GM12878 (cell line): Measurements from ENCODE around the gene EXOC4. TPM values are rescaled to one million over a fixed set of nuclear protein-coding genes. Genes with fewer than 3 reads are reported as not detected.

Experiments
- ATAC-seq: fragments of 200-7000 bp; cut with Tn5 transposase; 3 replicates; pipeline ENCODE4 v1.9.1; 2020; ENCODE audit warnings: mild to moderate bottlenecking, moderate library complexity
- BruUV-seq: library from RNA; stranded (reverse); fragments of 400-500 nt; replicated peaks from 2 replicates; lab custom pipeline; 2021; lab: Mats Ljungman, UMichigan
- CTCF ChIA-PET: fragments of 300-600 bp; sonication (Branson Sonifier 250); formaldehyde crosslinking; extraction: SDS; loops from one replicate; lab custom pipeline; 2021; ENCODE audit warnings: inconsistent platforms; lab: Yijun Ruan, JAX
- POLR2A ChIA-PET: fragments of 350-600 bp; formaldehyde crosslinking; extraction: SDS; loops from one replicate; lab custom pipeline; 2021; ENCODE audit warnings: inconsistent platforms; lab: Charles Lee
- RAD21 ChIA-PET: fragments of 300-600 bp; sonication (Branson Sonifier 250); formaldehyde crosslinking; loops from one replicate; lab custom pipeline; 2023; ENCODE audit warnings: antibody characterized with exemption; ENCODE audit not compliant: unreplicated experiment; lab: Charles Lee
- SMC1A ChIA-PET: fragments of 300-600 bp; sonication (Branson Sonifier 250); formaldehyde crosslinking; loops from one replicate; lab custom pipeline; 2023; ENCODE audit not compliant: unreplicated experiment, uncharacterized antibody; lab: Charles Lee
- DNase-seq: peaks from one replicate; pipeline ENCODE4 v3.0.0-alpha.2; 2011; ENCODE audit warnings: low read depth, low spot score
- FAIRE-seq: peaks from 3 replicates; lab custom pipeline; 2011; peaks lifted over from hg19 to GRCh38; lab: Jason Lieb, UNC
- H2AFZ ChIP-seq: 2 replicates; pipeline ENCODE4 v1.6.0; 2011; ENCODE audit warnings: low read depth, low read length, control low read depth; ENCODE audit not compliant: control insufficient read depth
- H3K27ac ChIP-seq: 2 replicates; pipeline ENCODE4 v1.5.1; 2011; ENCODE audit warnings: control low read depth; ENCODE audit not compliant: control insufficient read depth, insufficient read depth
- H3K27me3 ChIP-seq, 2 experiments: replicated peaks in 1 of 2; 2 replicates each; pipeline versions ENCODE4 v1.6.0 to v1.6.1; 2011; ENCODE audit warnings: low read length in 1 of 2; ENCODE audit not compliant: control insufficient read depth in 2 of 2, insufficient read depth in 2 of 2
- H3K36me3 ChIP-seq, 2 experiments: 2 replicates each; pipeline ENCODE4 v1.5.1; 2011; ENCODE audit warnings: low read length in 1 of 2; ENCODE audit not compliant: control insufficient read depth in 2 of 2, insufficient read depth in 2 of 2
- H3K4me1 ChIP-seq: 2 replicates; pipeline ENCODE4 v1.6.1; 2011; ENCODE audit warnings: mild to moderate bottlenecking, low read length, moderate library complexity, mixed read lengths; ENCODE audit not compliant: control insufficient read depth, insufficient read depth
- H3K4me2 ChIP-seq: 2 replicates; pipeline ENCODE4 v1.6.0; 2011; ENCODE audit warnings: control low read depth; ENCODE audit not compliant: control insufficient read depth, insufficient read depth
- H3K4me3 ChIP-seq: fragments of 200-600 bp; sonication (generic); 2 replicates; pipeline ENCODE4 v1.5.1; 2016
- H3K79me2 ChIP-seq: 2 replicates; pipeline ENCODE4 v1.6.0; 2011; ENCODE audit warnings: low read length; ENCODE audit not compliant: control insufficient read depth, insufficient read depth
- H3K9ac ChIP-seq: 2 replicates; pipeline ENCODE4 v1.8.0; 2011; ENCODE audit warnings: low read length, control low read depth, mixed read lengths; ENCODE audit not compliant: control insufficient read depth, insufficient read depth
- H3K9me3 ChIP-seq: replicated peaks from 3 replicates; pipeline ENCODE4 v1.5.1; 2011; ENCODE audit warnings: mild to moderate bottlenecking, low read length; ENCODE audit not compliant: control insufficient read depth, insufficient read depth
- H4K20me1 ChIP-seq: 2 replicates; pipeline ENCODE4 v1.6.0; 2011; ENCODE audit not compliant: control insufficient read depth, insufficient read depth
- CBFB ChIP-seq: IDR thresholded peaks from 2 replicates; pipeline ENCODE4 v1.6.1; 2016; ENCODE audit warnings: antibody characterized with exemption, low read depth
- CBX5 ChIP-seq: sonication (generic); IDR thresholded peaks from 2 replicates; pipeline ENCODE4 v1.6.1; 2016; ENCODE audit warnings: low read depth, moderate library complexity, mild to moderate bottlenecking, inconsistent platforms
- ESRRA ChIP-seq: IDR thresholded peaks from 2 replicates; pipeline ENCODE4 v1.6.1; 2012; ENCODE audit warnings: mild to moderate bottlenecking, low read length, improper control_type of control experiment
- FOXK2 ChIP-seq: fragments of 450-650 bp; IDR thresholded peaks from 2 replicates; pipeline ENCODE4 v1.6.1; 2017; ENCODE audit warnings: mild to moderate bottlenecking, moderate library complexity
- IKZF2 ChIP-seq, 2 experiments: fragments of 450-650 bp; IDR thresholded peaks; 2 replicates each; pipeline ENCODE4 v1.6.1; 2017; ENCODE audit warnings: mild to moderate bottlenecking in 2 of 2, moderate library complexity in 2 of 2
- IRF5 ChIP-seq: fragments of 450-650 bp; IDR thresholded peaks from 2 replicates; pipeline ENCODE4 v1.6.1; 2017; ENCODE audit warnings: borderline replicate concordance
- MEF2B ChIP-seq: fragments of 450-650 bp; IDR thresholded peaks from 2 replicates; pipeline ENCODE4 v1.6.1; 2018; ENCODE audit warnings: mild to moderate bottlenecking, moderate library complexity; ENCODE audit not compliant: partially characterized antibody, poor library complexity, severe bottlenecking
- NFIC ChIP-seq: IDR thresholded peaks from 2 replicates; pipeline ENCODE4 v1.6.1; 2012; ENCODE audit warnings: low read depth, mild to moderate bottlenecking, inconsistent platforms, low read length, moderate library complexity
- NFXL1 ChIP-seq: fragments of 450-650 bp; IDR thresholded peaks from 2 replicates; pipeline ENCODE4 v1.6.1; 2017; ENCODE audit warnings: antibody characterized with exemption, mild to moderate bottlenecking, borderline replicate concordance
- RCOR1 ChIP-seq: conservative IDR thresholded peaks from 2 replicates; pipeline ENCODE4 v1.6.1; 2012; ENCODE audit warnings: low read depth, low read length, improper control_type of control experiment
- SMAD1 ChIP-seq: fragments of 450-650 bp; IDR thresholded peaks from 2 replicates; pipeline ENCODE4 v1.6.1; 2018; ENCODE audit warnings: mild to moderate bottlenecking, low read depth; ENCODE audit not compliant: partially characterized antibody
- TBL1XR1 ChIP-seq: IDR thresholded peaks from 2 replicates; pipeline ENCODE4 v1.6.1; 2012; ENCODE audit warnings: low read depth, low read length, improper control_type of control experiment
- TCF3 ChIP-seq: IDR thresholded peaks from 2 replicates; pipeline ENCODE4 v1.6.1; 2012; ENCODE audit warnings: low read depth, mild to moderate bottlenecking, low read length, borderline replicate concordance; ENCODE audit not compliant: insufficient read depth
- ZBTB40 ChIP-seq: fragments of 450-650 bp; IDR thresholded peaks from 2 replicates; pipeline ENCODE4 v1.6.1; 2016; ENCODE audit warnings: mild to moderate bottlenecking, moderate library complexity, borderline replicate concordance
- ZNF24 ChIP-seq: fragments of 450-650 bp; IDR thresholded peaks from 2 replicates; pipeline ENCODE4 v1.6.1; 2017; ENCODE audit warnings: antibody characterized with exemption, mild to moderate bottlenecking
- ZNF274 ChIP-seq: IDR thresholded peaks from one replicate; pipeline ENCODE4 v1.8.0; 2011; ENCODE audit not compliant: insufficient read length, insufficient read depth
- WGBS: methylation state at CpG from one replicate; pipeline ENCODE4 v1.1.6; 2016; ENCODE audit warnings: low lambda C conversion rate; ENCODE audit not compliant: insufficient replicate concordance, insufficient coverage; ENCODE audit errors: missing lambda C conversion rate; 5-methylcytosine and 5-hydroxymethylcytosine counted together
- in situ Hi-C: fragments of 300-500 bp; cut with MboI; formaldehyde crosslinking; loops from 9 replicates; pipeline ENCODE4 v1.14.3; 2018; ENCODE audit warnings: mixed read lengths
- intact Hi-C: fragments of 100-400 bp; cut with micrococcal nuclease; formaldehyde crosslinking; loops from one replicate; pipeline ENCODE4 v1.14.2; 2022; ENCODE audit not compliant: unreplicated experiment
- polyA plus RNA-seq, 11 experiments: library from polyadenylated mRNA; depleted of rRNA in 4 of 11; unstranded in 6 of 11; stranded (reverse) in 5 of 11; fragments of >200 nt; fragmentation: Nextera tagmentation in 4 of 11; fragmentation: Illumina TruSeq in 1 of 11; extraction: Ambion mirVana in 4 of 11; extraction: Trizol in 1 of 11; gene quantifications; 1 replicate in 1 of 11; 2 replicates in 10 of 11; pipeline versions ENCODE4 v1.2.1 to v1.2.3, GENCODE V29; 2011 to 2016; ENCODE audit warnings: inconsistent platforms in 2 of 11, missing spikeins in 2 of 11, low read depth in 1 of 11
- total RNA-seq, 4 experiments: library from RNA; depleted of rRNA in 3 of 4; stranded (reverse); fragments of >200 nt in 3 of 4; fragmentation: Illumina TruSeq in 1 of 4; extraction: Trizol in 1 of 4; gene quantifications; 2 replicates each; pipeline versions ENCODE4 v1.2.1 to v1.2.3, GENCODE V29; 2013 to 2021
- TF ChIP-seq, protein P1 (sequence below): fragments of 450-650 bp; IDR thresholded peaks from 2 replicates; pipeline ENCODE4 v1.6.1; 2017; ENCODE audit warnings: mild to moderate bottlenecking, moderate library complexity

The EXOC4 gene
- total and polyA plus RNA-seq, 10 of the 15 experiments (the other 5 are each of a cell fraction or from before 2014, with no cell fraction given) = 13.2 to 44.5 (median 29.6) TPM

DNA sequence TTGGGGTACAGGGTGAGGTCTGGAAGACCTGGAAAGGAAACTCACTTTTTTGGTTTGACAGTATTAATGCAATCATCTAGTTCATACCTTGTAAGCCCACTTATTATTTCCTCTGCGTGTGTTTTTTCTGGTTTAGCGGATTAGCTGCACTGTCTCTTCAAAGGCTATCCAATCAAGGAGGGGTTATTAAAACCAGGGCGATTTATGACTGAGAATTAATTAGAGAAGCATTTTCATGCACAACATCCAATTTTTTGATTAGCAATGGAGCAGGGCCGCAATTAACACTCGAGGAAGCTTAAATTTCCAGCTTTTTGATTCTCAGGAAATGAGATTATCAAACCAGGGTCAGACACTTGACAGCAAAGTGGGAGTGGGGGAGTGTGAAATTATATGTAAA lies 248.9 kb downstream of the EXOC4 start:
- WGBS = 92% methylated on average over 5 of the region's 5 CpGs
- TF ChIP-seq IKZF2 (IDR thresholded peaks at IDR 0.05) (no peak), CBFB (no peak), ESRRA (no peak), MEF2B (no peak), ZNF274 (no peak), NFIC (no peak), CBX5 (no peak), NFXL1 (no peak), ZBTB40 (no peak), FOXK2 (no peak), RCOR1 (no peak), TBL1XR1 (no peak), IRF5 (no peak), ZNF24 (no peak), SMAD1 (no peak), TCF3 (no peak)
- TF ChIP-seq, protein P1, sequence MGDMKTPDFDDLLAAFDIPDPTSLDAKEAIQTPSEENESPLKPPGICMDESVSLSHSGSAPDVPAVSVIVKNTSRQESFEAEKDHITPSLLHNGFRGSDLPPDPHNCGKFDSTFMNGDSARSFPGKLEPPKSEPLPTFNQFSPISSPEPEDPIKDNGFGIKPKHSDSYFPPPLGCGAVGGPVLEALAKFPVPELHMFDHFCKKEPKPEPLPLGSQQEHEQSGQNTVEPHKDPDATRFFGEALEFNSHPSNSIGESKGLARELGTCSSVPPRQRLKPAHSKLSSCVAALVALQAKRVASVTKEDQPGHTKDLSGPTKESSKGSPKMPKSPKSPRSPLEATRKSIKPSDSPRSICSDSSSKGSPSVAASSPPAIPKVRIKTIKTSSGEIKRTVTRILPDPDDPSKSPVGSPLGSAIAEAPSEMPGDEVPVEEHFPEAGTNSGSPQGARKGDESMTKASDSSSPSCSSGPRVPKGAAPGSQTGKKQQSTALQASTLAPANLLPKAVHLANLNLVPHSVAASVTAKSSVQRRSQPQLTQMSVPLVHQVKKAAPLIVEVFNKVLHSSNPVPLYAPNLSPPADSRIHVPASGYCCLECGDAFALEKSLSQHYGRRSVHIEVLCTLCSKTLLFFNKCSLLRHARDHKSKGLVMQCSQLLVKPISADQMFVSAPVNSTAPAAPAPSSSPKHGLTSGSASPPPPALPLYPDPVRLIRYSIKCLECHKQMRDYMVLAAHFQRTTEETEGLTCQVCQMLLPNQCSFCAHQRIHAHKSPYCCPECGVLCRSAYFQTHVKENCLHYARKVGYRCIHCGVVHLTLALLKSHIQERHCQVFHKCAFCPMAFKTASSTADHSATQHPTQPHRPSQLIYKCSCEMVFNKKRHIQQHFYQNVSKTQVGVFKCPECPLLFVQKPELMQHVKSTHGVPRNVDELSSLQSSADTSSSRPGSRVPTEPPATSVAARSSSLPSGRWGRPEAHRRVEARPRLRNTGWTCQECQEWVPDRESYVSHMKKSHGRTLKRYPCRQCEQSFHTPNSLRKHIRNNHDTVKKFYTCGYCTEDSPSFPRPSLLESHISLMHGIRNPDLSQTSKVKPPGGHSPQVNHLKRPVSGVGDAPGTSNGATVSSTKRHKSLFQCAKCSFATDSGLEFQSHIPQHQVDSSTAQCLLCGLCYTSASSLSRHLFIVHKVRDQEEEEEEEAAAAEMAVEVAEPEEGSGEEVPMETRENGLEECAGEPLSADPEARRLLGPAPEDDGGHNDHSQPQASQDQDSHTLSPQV = no peak

More for the DNA sequence above, 248.9 kb downstream of the EXOC4 start:
- Histone ChIP-seq H3K9me3 (no peaks in the 10 kb centered on the region), H3K79me2 (no peaks in the 10 kb centered on the region), H3K4me2 (no peak overlapping the region), H4K20me1 (no peaks in the 10 kb centered on the region), H3K27ac (no peak overlapping the region), H3K4me3 (no peak overlapping the region), H3K4me1 (no peaks in the 10 kb centered on the region), H3K9ac (no peak overlapping the region), H3K27me3 (no peaks in the 10 kb centered on the region), H3K36me3 (no peaks in the 10 kb centered on the region), H2AFZ (no peak overlapping the region)
- in situ Hi-C loops (no loop called here), intact Hi-C loops (no loop called here)
- FAIRE-seq (no peak), DNase-seq (no peak), ATAC-seq (no peak)
- ChIA-PET CTCF (interaction anchor here (1.1 to 1.2 kb wide), 2 partner anchors 11 to 45 kb away, joined by 3 to 4 read pairs; no protein-coding TSS in a partner anchor), POLR2A (interaction anchor here (0.5 kb wide), 1 partner anchor 1749 kb away, joined by 4 read pairs; no protein-coding TSS in a partner anchor), SMC1A (no interaction called here), RAD21 (no interaction called here)
- no TSS peak for BruUV-seq
